Bronchial epithelial cell (primary cell): ENCODE data around the gene LSP1. TPM values are rescaled to one million over a fixed set of nuclear protein-coding genes. Genes with fewer than 3 reads are reported as not detected.
A peak's percentile ranks its signal among the peaks of the same experiment; 100 is the strongest.

Source experiments
- DNase-seq: peaks from one replicate; pipeline ENCODE4 v3.0.0-alpha.2; 2010; ENCODE audit warnings: low read depth
- FAIRE-seq: peaks from 2 replicates; lab custom pipeline; 2011; peaks lifted over from hg19 to GRCh38; lab: Jason Lieb, UNC
- H3K27me3 ChIP-seq: 2 replicates; pipeline ENCODE4 v1.5.1; 2011; ENCODE audit warnings: low read length; ENCODE audit not compliant: control insufficient read depth, insufficient read depth
- H3K36me3 ChIP-seq: 2 replicates; pipeline ENCODE4 v1.5.1; 2011; ENCODE audit warnings: low read length; ENCODE audit not compliant: control insufficient read depth, insufficient read depth
- H3K4me3 ChIP-seq: 2 replicates; pipeline ENCODE4 v1.5.1; 2011; ENCODE audit warnings: mild to moderate bottlenecking, low read depth, low read length, control low read depth
- CTCF ChIP-seq: IDR thresholded peaks from 2 replicates; pipeline ENCODE4 v1.5.1; 2011; ENCODE audit warnings: mild to moderate bottlenecking, moderate library complexity, low read length, control low read depth, inconsistent platforms; ENCODE audit not compliant: insufficient read depth, severe bottlenecking
- total RNA-seq: library from RNA; depleted of rRNA; stranded (reverse); fragments of >200 nt; gene quantifications from 2 replicates; pipeline ENCODE4 v1.2.1, GENCODE V29; 2014

Gene LSP1
- total RNA-seq, 1 donor from 2014 or later: 0.26 TPM

GRCh38 chr11:1896468-1896867 lies 43.6 kb downstream of the LSP1 start:
- DNase-seq (no peak), FAIRE-seq (no peak)
- TF ChIP-seq CTCF: no peak
- H3K27me3 ChIP-seq: no peaks in the 10 kb centered on the region
- H3K36me3 ChIP-seq: no peaks in the 10 kb centered on the region
- H3K4me3 ChIP-seq: no peak overlapping the region

GRCh38 chr11:1896923-1897322 lies 44.0 kb downstream of the LSP1 start:
- Histone ChIP-seq H3K4me3 (no peak overlapping the region), H3K27me3 (no peaks in the 10 kb centered on the region), H3K36me3 (no peaks in the 10 kb centered on the region)
- DNase-seq (no peak), FAIRE-seq (no peak)
- no peak for TF ChIP-seq CTCF

GRCh38 chr11:1899090-1899489 lies 46.2 kb downstream of the LSP1 start:
- Histone ChIP-seq H3K27me3 (no peaks in the 10 kb centered on the region), H3K4me3 (no peak overlapping the region), H3K36me3 (no peaks in the 10 kb centered on the region)
- no peak for FAIRE-seq
- DNase-seq: no peak
- no peak for TF ChIP-seq CTCF

GRCh38 chr11:1899686-1900085 lies 46.8 kb downstream of the LSP1 start:
- no peaks in the 10 kb centered on the region for H3K27me3 ChIP-seq
- no peaks in the 10 kb centered on the region for H3K36me3 ChIP-seq
- no peak for TF ChIP-seq CTCF
- H3K4me3 ChIP-seq: no peak overlapping the region
- DNase-seq: no peak
- FAIRE-seq: no peak

DNA sequence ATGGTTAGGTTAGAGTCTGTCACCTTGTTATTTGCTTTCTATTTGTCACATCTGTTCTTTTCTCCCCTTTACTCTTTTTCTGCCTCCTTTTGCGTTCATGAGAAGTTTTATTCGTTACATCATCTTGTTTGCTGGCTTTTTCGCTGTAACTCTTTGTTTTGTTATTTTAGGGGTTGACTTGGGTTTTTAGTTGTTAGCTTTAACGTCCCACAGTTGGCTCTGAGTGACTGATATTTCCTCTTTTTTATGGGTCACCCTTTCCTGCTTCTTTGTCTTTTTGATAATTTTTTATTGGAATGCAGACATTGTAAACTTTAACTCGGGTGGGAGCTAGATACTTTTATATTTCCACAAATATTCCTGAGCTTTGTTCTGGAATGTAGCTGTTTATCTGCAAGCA lies 53.3 kb downstream of the LSP1 start:
- Histone ChIP-seq H3K27me3 (no peaks in the 10 kb centered on the region), H3K36me3 (no peaks in the 10 kb centered on the region), H3K4me3 (no peak overlapping the region)
- no peak for FAIRE-seq
- TF ChIP-seq CTCF: no peak
- no peak for DNase-seq

- no peak for TF ChIP-seq CTCF
- peak; percentile 70 for FAIRE-seq
- Histone ChIP-seq H3K36me3 (no peaks in the 10 kb centered on the region), H3K27me3 (no peaks in the 10 kb centered on the region), H3K4me3 (no peak overlapping the region)
- DNase-seq: no peak
These were observed 53.9 kb downstream of the LSP1 start for GRCh38 chr11:1906611-1907423.
